Forelimb muscle (tissue), 1 donor: ENCODE data around the gene LRCH2. TPM values are rescaled to one million over a fixed set of nuclear protein-coding genes. Genes with fewer than 3 reads are reported as not detected.
"Not testable (repeated sequence)": the region's sequence is repeated elsewhere in the genome, so short reads cannot be mapped to it uniquely, and the experiment has no call there.

Experiments used
- DNase-seq: peaks from one replicate; pipeline ENCODE4 v3.0.0-alpha.2; 2013; ENCODE audit warnings: low read depth
- polyA plus RNA-seq: library from polyadenylated mRNA; unstranded; fragments of 120-200 nt; gene quantifications from one replicate; pipeline ENCODE4 v1.2.1, GENCODE V29; 2013; ENCODE audit not compliant: insufficient read length

Gene LRCH2, protein sequence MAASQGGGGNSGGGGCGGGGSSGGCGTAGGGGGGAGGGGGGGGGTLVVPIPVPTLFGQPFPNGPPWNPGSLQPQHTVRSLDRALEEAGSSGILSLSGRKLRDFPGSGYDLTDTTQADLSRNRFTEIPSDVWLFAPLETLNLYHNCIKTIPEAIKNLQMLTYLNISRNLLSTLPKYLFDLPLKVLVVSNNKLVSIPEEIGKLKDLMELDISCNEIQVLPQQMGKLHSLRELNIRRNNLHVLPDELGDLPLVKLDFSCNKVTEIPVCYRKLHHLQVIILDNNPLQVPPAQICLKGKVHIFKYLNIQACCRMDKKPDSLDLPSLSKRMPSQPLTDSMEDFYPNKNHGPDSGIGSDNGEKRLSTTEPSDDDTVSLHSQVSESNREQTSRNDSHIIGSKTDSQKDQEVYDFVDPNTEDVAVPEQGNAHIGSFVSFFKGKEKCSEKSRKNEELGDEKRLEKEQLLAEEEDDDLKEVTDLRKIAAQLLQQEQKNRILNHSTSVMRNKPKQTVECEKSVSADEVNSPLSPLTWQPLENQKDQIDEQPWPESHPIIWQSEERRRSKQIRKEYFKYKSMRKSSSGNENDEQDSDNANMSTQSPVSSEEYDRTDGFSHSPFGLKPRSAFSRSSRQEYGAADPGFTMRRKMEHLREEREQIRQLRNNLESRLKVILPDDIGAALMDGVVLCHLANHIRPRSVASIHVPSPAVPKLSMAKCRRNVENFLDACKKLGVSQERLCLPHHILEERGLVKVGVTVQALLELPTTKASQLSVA
- 3.7 TPM for polyA plus RNA-seq

DNA sequence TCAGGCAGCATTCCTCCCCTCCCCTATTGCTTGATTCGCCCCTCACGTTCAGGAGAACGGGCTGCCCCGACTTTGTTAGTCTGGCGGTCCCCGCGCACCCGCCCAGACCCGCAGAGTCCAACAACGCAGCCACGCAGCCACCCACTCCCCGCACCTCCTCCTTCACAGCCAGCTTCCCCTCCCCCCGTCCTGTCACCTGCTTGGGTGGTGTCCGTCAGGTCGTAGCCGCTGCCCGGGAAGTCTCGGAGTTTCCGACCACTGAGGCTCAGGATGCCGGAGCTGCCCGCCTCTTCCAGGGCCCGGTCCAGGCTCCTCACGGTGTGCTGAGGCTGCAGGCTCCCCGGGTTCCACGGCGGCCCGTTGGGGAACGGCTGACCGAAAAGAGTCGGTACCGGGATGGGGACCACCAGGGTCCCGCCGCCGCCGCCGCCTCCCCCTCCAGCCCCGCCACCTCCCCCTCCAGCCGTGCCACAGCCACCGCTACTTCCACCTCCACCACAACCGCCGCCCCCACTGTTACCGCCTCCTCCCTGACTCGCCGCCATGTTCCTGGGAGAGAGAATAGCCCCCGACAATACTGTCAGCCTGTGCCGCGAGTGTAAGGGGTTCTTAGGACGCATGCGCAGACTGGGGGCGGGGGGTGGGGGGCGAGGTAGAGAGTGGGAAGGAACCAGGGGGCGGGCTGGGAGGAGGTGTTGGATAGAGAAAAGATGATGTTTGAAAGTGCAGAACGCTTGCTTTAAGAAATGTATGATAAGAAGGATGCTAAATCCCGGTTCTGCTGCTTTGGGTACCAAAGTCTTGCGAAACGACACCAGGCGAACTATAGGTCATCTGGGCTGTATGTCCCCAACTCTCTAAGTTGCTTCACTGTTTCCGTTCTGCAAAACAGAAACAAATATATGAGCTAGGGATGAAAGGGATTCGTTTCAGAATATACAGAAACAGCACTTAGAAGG lies at the start of gene LRCH2:
LRCH2 (minus strand) TSS at position 600 of the 959 bp plus-strand sequence; CDS start at position 545, 55 bp downstream.
- no peak for DNase-seq

DNA sequence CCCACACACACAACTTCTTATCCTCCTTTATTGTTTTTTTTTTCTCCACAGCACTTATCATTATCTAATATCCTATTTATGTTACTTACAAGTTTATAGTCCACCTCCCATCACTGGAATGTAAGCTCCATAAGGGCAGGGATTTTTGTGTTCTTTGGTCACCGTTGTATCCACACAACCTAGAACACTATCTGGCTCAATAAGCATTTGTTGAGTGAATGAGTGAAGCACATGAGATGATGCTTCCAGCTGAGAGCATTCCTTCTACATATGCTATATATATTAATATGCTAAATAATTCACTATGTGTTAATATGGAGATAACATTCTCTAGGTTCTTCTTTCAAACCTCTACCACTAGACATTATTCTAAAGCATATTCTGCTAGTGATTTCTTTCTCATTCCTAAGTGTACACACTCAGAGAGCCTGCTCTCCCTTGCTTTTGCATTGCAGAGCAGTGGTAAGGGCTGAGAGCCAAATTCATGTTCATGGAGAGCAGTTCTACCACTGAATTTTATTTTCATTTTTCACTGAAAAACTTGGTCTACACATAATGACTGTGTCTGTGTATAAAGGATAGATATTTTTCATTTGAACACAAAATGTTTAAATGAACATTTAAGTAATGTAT lies 35.3 kb upstream of the LRCH2 start:
- no peak for DNase-seq

DNA sequence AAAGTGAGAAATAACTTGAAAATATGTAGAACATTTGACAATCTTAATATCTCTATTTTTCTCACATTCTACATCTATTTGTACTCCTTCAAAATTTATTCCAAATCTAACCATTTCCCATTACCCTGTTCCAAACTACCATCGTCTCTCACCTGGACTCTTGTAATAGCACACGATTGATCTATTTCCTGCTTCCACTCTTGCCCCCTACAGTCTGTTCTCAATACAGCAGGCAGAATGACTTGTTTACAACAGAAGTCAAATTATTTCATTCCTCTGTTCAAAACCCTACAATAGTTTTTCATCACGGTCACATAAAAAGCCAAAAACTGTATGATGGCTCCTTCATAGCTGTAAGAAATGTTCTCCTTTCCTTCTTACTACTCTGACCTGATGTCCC lies 34.5 kb upstream of the LRCH2 start:
- DNase-seq = no peak

DNA sequence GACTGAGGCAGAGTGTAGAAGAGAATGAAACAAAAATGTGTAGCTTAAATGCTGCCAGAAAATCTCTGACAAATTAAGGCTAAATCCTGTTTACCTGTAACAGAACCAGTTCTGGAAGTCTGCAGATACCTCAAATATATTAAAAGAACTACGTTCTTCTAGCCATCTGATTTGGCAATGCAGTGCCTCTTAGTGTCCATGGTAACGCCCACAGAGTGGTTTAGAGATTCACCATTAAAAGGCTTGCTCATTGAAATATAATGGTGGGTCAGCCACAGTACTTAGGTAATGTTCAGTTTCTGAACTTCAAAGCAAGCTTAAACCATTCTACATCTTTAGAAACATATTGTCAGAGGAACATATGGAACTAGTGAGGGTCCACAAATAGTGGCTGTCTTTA lies 32.4 kb upstream of the LRCH2 start:
- DNase-seq = no peak

DNA sequence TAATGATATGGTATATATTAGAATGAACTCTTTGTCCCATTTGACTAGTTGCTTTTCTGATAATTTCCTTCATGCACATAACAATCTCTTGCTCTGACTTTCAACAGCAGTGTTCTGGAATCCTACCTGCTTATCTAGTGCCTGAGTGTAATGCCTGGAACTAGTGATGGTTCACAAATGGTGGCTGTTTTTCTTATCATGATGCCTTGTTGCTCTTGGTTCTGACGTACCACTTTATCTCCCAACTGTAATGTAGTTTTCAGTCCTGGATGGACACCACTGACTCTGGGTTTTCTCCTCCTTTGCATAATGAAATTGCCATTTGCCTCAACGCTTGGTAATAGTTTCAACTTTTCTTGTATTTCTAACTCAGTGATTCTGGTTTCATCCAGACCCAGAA lies 30.1 kb upstream of the LRCH2 start:
- no peak for DNase-seq

DNA sequence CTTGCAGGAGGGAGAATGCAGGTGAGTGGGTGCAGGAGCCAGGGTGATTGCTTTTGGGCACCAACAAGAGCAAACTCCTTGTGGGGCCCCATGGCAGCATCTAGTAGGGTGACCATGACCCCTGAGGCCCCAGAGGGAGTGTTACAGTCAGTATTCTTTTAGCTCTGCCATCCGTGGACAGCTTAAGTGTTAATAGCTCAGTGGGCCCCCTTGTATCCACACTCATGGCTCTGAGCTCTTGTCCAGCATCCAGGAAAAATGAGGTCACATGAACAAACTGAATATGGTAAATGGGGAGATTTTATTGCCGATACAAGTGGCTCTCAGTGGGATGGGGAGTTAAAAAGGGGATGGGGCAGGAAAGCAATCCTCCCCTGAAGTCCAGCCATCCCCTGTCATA lies 27.3 kb upstream of the LRCH2 start:
- DNase-seq = no peak

DNA sequence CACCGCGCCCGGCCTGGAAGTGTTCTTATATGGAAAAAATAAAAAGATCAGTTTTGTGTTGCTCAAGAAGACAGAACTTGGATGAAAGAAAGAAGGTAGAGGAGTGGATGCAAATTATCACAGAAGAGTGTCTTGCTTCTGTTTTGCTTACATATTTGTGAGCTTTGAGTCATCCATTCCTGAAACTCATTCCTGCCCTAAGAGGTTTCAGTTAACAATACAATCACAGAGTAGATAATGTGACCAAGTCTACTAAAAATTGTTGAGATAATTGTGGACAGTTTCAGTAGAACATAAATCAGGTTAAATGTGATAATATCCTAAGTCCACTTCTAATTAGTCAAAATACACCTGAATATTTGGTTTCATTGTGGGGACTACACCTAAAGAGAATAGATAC lies 26.4 kb upstream of the LRCH2 start:
- DNase-seq = no peak

DNA sequence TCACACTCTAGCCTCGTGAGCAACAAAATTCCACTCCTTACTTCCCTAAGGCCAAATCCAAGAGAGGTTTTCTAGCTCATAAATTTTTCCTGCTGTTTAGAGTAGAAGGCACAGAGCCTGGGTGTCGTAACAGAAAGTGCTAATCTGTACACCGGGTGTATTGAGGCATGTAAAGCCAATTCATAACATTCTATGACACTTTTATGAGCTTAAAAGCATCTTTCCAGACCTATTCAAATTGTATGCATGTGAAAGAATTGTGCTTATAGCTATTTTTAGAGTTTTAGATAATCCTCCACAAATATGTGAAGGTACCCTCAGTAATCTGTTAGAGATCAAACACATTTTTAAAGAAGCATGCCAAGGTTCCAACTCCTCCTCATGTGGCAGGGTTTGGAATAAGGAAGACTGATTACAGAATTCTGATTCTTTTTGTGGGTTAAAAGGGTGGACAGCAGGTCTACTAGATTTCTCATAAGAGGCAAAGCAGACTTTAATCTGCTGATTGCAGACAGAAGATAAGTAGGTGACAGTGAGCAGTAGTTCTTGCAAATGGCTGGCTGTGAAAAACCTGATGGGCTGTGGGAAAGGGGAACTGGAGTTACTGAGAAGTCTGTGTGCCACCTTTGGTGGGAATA lies 25.5 kb upstream of the LRCH2 start:
- no peak for DNase-seq

DNA sequence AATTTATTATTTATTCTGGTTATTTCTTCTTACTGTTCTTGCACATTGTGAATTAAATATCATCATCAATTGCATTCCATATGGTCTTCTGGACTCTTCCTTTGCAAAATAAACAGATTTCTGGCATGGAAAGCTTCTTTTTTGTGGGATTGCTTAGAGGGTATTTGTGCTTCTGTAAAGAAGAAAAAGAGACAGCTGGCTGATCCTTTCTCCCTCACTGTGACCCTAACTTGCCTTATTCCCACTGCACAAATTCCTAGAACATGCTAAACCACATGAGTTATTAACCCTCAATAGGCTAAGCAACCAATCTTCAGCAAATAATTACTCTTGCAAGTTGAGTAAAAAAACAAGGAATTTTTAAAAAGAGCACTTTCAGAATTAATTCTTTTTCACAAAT lies 23.8 kb upstream of the LRCH2 start:
- no peak for DNase-seq

DNA sequence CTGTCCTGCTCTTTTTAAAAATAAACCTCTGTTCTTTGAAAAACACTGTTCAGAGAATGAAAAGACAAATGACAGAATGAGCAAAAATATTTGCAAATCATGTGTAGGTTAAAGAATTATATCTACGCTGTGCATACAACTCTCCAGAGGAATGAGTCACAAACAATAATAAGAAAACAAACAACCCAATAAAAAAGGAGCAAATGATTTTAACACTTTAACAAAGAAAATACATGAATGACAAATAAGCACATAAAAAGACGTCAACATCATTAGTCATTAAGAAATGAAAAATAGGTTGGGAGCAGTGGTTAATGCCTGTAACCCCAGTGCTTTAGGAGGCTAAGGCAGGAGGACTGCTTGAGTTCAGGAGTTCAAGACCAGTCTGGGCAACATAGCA lies 21.1 kb upstream of the LRCH2 start:
- no peak for DNase-seq

DNA sequence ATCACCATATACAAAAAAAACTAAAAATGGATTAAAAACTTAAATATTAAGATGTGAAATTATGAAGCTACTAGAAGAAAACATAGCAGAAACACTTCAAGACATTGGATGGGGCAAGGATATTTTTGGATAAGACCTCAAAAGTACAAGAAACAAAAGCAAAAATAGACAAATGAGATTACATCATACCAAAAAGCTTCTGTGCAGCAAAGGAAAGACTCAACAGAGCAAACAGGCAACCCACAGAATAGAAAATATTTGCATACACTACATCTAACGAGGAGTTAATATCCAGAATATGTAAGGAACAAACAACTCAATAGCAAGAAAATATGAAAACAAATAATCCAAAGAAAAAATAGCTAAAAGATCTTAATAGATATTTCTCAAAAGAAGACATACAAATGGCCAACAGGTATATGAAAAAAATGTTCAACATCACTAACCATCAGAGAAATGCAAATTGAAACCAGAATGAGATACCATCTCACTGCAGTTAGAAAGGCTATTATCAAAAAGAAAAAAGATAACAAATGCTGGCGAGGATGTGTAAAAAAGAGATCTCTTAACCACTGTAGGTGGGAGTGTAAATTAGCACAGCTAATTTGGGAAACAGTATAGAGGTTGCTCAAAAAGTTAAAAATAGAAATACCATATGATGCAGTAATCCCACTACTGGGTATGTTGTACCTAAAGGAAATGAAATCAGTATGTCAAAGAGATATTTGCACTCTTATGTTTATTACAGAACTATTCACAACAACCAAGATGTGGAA lies 17.8 kb upstream of the LRCH2 start:
- DNase-seq = no peak

DNA sequence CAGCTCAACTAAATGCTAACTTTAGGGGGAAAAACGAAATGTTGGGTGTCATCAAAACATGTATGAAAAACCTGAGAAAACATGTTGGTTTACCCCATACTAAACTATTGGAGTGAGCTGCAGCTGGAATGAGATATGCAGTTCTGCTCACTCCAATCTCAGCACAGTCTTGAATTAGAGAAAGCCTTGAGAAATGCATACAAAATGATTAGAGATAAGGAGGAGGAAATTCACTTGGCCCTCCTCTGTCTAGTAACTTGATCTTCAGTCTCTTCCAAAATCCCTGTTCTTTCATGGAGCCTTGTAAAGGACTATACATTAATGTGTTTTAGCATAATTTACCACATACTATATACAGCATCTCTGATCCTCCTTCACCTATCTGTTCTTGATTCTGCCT lies 3.2 kb upstream of the LRCH2 start:
- DNase-seq = no peak

DNA sequence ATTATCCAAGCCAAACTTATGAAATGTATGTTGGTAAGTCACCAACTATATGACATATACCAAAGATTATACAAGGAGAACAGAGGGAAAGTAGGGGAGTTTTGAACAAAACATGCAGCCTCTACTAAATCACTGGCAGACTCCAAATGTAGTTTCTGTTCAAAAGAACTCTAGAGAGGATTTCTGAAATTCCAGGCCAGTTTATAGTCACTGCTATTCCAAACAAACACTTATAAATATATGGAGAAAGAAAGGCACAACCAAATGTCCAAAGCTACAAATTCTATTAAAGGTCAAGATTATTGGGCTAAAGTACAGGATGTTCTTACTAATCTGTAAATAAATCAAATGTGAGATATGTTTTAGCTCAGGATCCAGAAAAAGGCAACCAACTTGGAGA lies 2.7 kb upstream of the LRCH2 start:
- DNase-seq = no peak

DNA sequence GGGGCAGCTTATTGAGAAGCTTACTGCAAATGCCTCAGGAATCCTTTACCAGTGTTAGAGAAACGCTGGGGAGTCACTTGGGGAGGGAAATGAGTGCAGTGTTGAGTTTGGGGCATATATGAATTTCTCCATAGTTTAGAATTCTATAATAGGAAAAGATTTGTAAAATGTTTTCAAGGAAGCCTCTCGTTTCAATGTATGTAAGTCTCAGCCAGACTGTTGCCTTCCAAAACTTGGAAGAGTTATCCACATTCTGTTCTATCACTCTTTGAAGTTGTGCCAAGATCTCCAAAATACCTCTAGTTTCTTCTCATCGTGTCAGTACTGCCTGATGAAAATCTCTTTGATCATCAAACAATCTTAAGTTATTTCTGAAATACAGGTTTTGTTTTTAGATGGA lies 565 bp upstream of the LRCH2 start:
- no peak for DNase-seq

DNA sequence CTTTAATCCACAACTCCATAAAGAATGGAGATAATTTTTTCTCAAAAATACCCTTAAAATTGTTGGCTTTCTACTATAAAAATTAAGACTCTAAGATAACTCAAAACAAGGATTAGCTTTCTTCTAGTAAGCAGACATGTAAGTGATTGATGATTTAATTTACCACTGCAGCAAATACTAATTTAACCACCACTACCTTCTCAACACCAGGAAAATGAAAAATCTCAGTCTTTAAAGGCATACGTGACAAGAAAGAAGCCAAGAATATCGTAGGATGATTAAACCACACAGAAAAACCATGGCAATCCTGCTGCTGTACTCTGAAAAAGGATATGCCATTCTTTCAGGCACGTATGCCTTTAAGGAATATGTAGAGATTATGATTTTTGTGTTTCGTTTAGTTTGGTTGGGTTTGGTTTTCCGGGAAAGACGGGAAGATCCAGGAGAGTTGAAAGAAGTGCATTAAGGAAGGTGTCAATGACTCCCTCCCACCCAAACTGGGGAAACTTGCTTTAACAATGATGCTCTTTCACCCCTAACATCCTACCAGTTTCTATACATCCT lies 881 bp downstream of the LRCH2 start:
- DNase-seq = no peak

DNA sequence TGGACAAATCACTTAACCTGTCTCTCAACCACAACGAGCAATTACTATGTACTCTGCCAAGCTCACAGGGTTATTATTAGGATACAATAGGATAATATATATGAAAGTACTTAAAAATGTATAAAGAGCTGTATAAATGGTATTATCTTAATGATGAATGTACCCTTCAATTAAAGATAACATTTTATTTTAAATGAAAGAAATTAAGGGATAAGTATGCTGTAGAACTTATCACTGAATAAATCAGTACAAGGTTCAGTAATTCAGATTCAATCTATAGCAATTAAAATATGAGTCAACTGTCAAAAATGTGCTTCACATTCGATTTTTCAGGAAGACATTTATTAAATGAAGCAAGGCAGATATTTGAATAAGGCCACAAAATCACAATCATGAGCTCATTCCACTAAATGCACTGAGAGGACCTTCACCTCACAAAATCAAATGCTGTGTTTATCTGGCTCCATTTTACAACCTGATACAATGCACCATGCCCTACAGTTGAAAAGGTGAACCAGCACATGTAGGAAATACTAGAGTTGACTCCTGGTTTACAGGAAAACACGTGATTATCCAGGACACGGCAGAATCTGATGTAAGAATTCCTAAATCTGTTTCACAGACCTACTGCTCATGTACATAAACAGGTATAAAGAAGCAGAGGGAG lies 4.4 kb downstream of the LRCH2 start:
- no peak for DNase-seq

DNA sequence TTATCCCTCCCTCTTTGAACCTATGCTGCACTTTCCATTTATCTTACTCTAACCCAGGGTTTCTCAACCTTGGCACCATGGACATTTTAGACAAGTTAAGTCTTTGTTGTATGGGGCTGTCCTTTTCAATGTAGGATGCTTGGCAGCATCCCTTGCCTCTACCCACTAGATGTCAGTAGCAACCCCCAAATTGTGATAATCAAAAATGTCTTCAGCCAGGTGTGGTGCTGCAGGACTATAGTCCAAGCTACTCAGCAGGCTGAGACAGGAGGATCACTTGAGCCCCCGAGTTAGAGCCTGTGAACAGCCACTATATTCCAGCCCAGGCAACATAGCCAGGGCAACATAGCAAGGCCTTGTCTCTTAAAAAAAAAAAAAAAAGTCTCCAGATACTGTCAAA lies 7.0 kb downstream of the LRCH2 start:
- DNase-seq = no peak

DNA sequence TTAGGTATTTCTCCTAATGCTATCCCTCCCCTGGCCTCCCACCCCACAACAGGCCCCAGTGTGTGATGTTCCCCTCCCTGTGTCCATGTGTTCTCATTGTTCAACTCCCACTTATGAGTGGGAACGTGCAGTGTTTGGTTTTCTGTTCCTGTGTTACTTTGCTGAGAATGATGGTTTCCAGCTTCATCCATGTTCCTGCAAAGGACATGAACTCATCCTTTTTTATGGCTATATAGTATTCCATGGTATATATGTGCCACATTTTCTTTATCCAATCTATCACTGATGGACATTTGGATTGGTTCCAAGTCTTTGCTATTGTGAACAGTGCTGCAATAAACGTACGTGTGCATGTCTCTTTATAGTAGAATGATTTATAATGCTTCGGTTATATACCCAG lies 16.6 kb downstream of the LRCH2 start:
- not testable (repeated sequence) for DNase-seq

DNA sequence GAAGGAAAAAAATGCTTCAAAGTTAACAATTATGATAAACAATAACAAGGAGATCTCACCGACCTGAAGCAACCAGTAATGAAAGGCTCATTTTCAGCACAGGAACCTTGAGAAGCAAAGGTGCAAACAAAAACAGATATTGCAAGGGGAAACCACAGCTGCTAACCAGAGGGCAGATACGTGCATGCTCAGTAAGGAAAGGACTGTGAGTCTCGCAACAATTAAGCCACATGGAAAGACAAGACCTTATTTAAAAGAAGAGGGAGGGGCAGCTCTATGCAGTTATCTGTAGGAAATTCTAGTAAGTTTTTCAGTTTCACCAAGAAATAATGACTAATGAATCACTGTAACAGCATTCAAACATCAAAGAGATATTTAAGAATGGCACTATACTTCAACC lies 19.3 kb downstream of the LRCH2 start:
- no peak for DNase-seq
